ENCODE results near the gene NRTN.
"Not testable (repeated sequence)": the region's sequence is repeated elsewhere in the genome, so short reads cannot be mapped to it uniquely, and the experiment has no call there.

NRTN gene

GRCh38 chr19:5804516-5805461, at the start of gene NRTN:
TSS of gene NRTN (plus strand) at chr19:5805067. CDS start at chr19:5824166, 19,099 bp downstream.
- Histone ChIP-seq H3K4me3 (peak within 1 kb of the TSS in 4 of 7 experiments; percentile 1 to 32 (median 30)), H3K27ac (peak within 1 kb of the TSS in 1 of 21 experiments; percentile 42)

- no peak overlapping the region for H3K27ac ChIP-seq
- H3K4me3 ChIP-seq, result no peak overlapping the region
Measured at GRCh38 chr19:5762608-5763217, 42.2 kb upstream of the NRTN start.

GRCh38 chr19:5765220-5765619, 39.6 kb upstream of the NRTN start:
- H3K4me3 ChIP-seq, result no peak overlapping the region
- H3K27ac ChIP-seq, result no peak overlapping the region

- Histone ChIP-seq H3K4me3 (no peak overlapping the region), H3K27ac (no peak overlapping the region)
Measured at GRCh38 chr19:5767949-5768348, 36.9 kb upstream of the NRTN start.

GRCh38 chr19:5772416-5772815, 32.5 kb upstream of the NRTN start:
- H3K27ac ChIP-seq, result no peak overlapping the region
- no peak overlapping the region for H3K4me3 ChIP-seq

- no peak overlapping the region for H3K27ac ChIP-seq
- H3K4me3 ChIP-seq, result no peak overlapping the region
Measured at GRCh38 chr19:5773276-5773675, 31.6 kb upstream of the NRTN start.

GRCh38 chr19:5774921-5775320, 29.9 kb upstream of the NRTN start:
- H3K27ac ChIP-seq, result no peak overlapping the region

GRCh38 chr19:5775668-5776309, 29.1 kb upstream of the NRTN start:
- H3K27ac ChIP-seq, result no peak overlapping the region
- no peak overlapping the region for H3K4me3 ChIP-seq

More at GRCh38 chr19:5774921-5775320, 29.9 kb upstream of the NRTN start:
- no peak overlapping the region for H3K4me3 ChIP-seq

GRCh38 chr19:5778402-5778801, 26.5 kb upstream of the NRTN start:
- H3K27ac ChIP-seq, result no peak overlapping the region

GRCh38 chr19:5780916-5781315, 24.0 kb upstream of the NRTN start:
- not testable (repeated sequence) for H3K4me3 ChIP-seq, H3K27ac ChIP-seq

More at GRCh38 chr19:5778402-5778801, 26.5 kb upstream of the NRTN start:
- no peak overlapping the region for H3K4me3 ChIP-seq

- no peak overlapping the region for H3K27ac ChIP-seq
Measured at GRCh38 chr19:5782322-5782721, 22.5 kb upstream of the NRTN start.

GRCh38 chr19:5782945-5783919, 21.6 kb upstream of the NRTN start:
- no peak overlapping the region for H3K4me3 ChIP-seq
- no peak overlapping the region for H3K27ac ChIP-seq

More at GRCh38 chr19:5782322-5782721, 22.5 kb upstream of the NRTN start:
- H3K4me3 ChIP-seq, result no peak overlapping the region

GRCh38 chr19:5784581-5785147, 20.2 kb upstream of the NRTN start, which contains the start of gene PRR22:
TSS of gene PRR22 (minus strand) at chr19:5784746. CDS start at chr19:5784660, 86 bp downstream.
- Histone ChIP-seq H3K4me3 (no peak within 1 kb of the TSS), H3K27ac (no peak within 1 kb of the TSS)

GRCh38 chr19:5785423-5785822, 19.4 kb upstream of the NRTN start:
- Histone ChIP-seq H3K27ac (no peak overlapping the region), H3K4me3 (no peak overlapping the region)

GRCh38 chr19:5786593-5787408, 18.1 kb upstream of the NRTN start:
- Histone ChIP-seq H3K4me3 (no peak overlapping the region), H3K27ac (no peak overlapping the region)

- Histone ChIP-seq H3K4me3 (no peak overlapping the region), H3K27ac (no peak overlapping the region)
Measured at GRCh38 chr19:5787409-5788182, 17.3 kb upstream of the NRTN start.

GRCh38 chr19:5788422-5788821, 16.4 kb upstream of the NRTN start:
- H3K4me3 ChIP-seq, result no peak overlapping the region
- H3K27ac ChIP-seq, result no peak overlapping the region

Measured in skin epidermis (tissue), 12 donors.